GM06990 (cell line): Measurements from ENCODE around the gene CHRNA9.
A peak's percentile ranks its signal among the peaks of the same experiment; 100 is the strongest.

Experiments used
- DNase-seq: peaks from one replicate; pipeline ENCODE4 v3.0.0-alpha.2; 2011; ENCODE audit not compliant: insufficient read length; ENCODE audit errors: extremely low read depth
- H3K27me3 ChIP-seq: replicated peaks from 2 replicates; pipeline ENCODE4 v1.6.0; 2011; ENCODE audit warnings: low read length; ENCODE audit not compliant: control insufficient read depth, insufficient read depth
- H3K36me3 ChIP-seq: 2 replicates; pipeline ENCODE4 v1.5.1; 2011; ENCODE audit warnings: low read length; ENCODE audit not compliant: control insufficient read depth, insufficient read depth
- H3K4me3 ChIP-seq: replicated peaks from 2 replicates; pipeline ENCODE4 v1.5.1; 2011; ENCODE audit warnings: low read depth, mild to moderate bottlenecking, control low read depth, low read length
- CTCF ChIP-seq: IDR thresholded peaks from 2 replicates; pipeline ENCODE4 v1.5.1; 2011; ENCODE audit warnings: low read length, control low read depth, mild to moderate bottlenecking, inconsistent platforms; ENCODE audit not compliant: insufficient read depth, poor library complexity, severe bottlenecking

The CHRNA9 gene

GRCh38 chr4:40300371-40301162, 34.6 kb upstream of the CHRNA9 start:
- no peak for TF ChIP-seq CTCF
- DNase-seq, result no peak
- Histone ChIP-seq H3K4me3 (no peak overlapping the region), H3K36me3 (no peaks in the 10 kb centered on the region), H3K27me3 (no peaks in the 10 kb centered on the region)

- no peak for TF ChIP-seq CTCF
- peak overlapping the region; percentile 15 for H3K4me3 ChIP-seq
- DNase-seq, result peak; percentile 83
- no peaks in the 10 kb centered on the region for H3K27me3 ChIP-seq
- H3K36me3 ChIP-seq, result no peaks in the 10 kb centered on the region
These were observed 33.5 kb upstream of the CHRNA9 start for GRCh38 chr4:40301603-40302002.

GRCh38 chr4:40303751-40304150, 31.4 kb upstream of the CHRNA9 start:
- DNase-seq, result no peak
- H3K27me3 ChIP-seq, result no peaks in the 10 kb centered on the region
- H3K4me3 ChIP-seq, result no peak overlapping the region
- no peak for TF ChIP-seq CTCF
- no peaks in the 10 kb centered on the region for H3K36me3 ChIP-seq

GRCh38 chr4:40305328-40306170, 29.6 kb upstream of the CHRNA9 start:
- peak; percentile 82 for DNase-seq
- TF ChIP-seq CTCF, result peak; percentile 15
- Histone ChIP-seq H3K27me3 (no peaks in the 10 kb centered on the region), H3K36me3 (no peaks in the 10 kb centered on the region), H3K4me3 (no peak overlapping the region)

- DNase-seq, result no peak
- H3K4me3 ChIP-seq, result no peak overlapping the region
- no peaks in the 10 kb centered on the region for H3K27me3 ChIP-seq
- H3K36me3 ChIP-seq, result no peaks in the 10 kb centered on the region
- TF ChIP-seq CTCF, result no peak
These were observed 28.9 kb upstream of the CHRNA9 start for GRCh38 chr4:40306226-40306625.
